ENCODE data around the gene ARHGAP15.
A peak's percentile ranks its signal among the peaks of the same experiment; 100 is the strongest.

The ARHGAP15 gene

GRCh38 chr2:143745060-143745459, 615.8 kb downstream of the ARHGAP15 start:
- no peak for DNase-seq (ENCODE audit: low spot score)
- H3K27ac ChIP-seq, result no peak overlapping the region
- CTCF ChIA-PET, result no interaction called here
- POLR2A ChIA-PET (ENCODE audit: low non-redundant PET), result no interaction called here
- TF ChIP-seq CTCF (conservative IDR thresholded peaks at IDR 0.05; ENCODE audit: low read depth), result no peak

- no peak for DNase-seq (ENCODE audit: low spot score)
- ChIA-PET POLR2A (ENCODE audit: low non-redundant PET) (no interaction called here), CTCF (no interaction called here)
- no peak for TF ChIP-seq CTCF (conservative IDR thresholded peaks at IDR 0.05; ENCODE audit: low read depth)
- no peak overlapping the region for H3K27ac ChIP-seq
Measured at GRCh38 chr2:143754742-143755141, 625.5 kb downstream of the ARHGAP15 start.

- no peak for TF ChIP-seq CTCF (conservative IDR thresholded peaks at IDR 0.05; ENCODE audit: low read depth)
- CTCF ChIA-PET, result no interaction called here
- POLR2A ChIA-PET (ENCODE audit: low non-redundant PET), result no interaction called here
- DNase-seq (ENCODE audit: low spot score), result peak; percentile 8
- no peak overlapping the region for H3K27ac ChIP-seq
Measured at GRCh38 chr2:143758629-143759330, 629.6 kb downstream of the ARHGAP15 start.

- POLR2A ChIA-PET (ENCODE audit: low non-redundant PET), result no interaction called here
- CTCF ChIA-PET, result no interaction called here
- no peak overlapping the region for H3K27ac ChIP-seq
- no peak for TF ChIP-seq CTCF (conservative IDR thresholded peaks at IDR 0.05; ENCODE audit: low read depth)
- no peak for DNase-seq (ENCODE audit: low spot score)
Measured at GRCh38 chr2:143759455-143759854, 630.2 kb downstream of the ARHGAP15 start.

GRCh38 chr2:143762176-143762928, 633.1 kb downstream of the ARHGAP15 start:
- no peak for TF ChIP-seq CTCF (conservative IDR thresholded peaks at IDR 0.05; ENCODE audit: low read depth)
- CTCF ChIA-PET, result interaction anchor here (0.7 kb wide), 1 partner anchor 326 kb away, joined by 5 read pairs; no protein-coding TSS in a partner anchor
- POLR2A ChIA-PET (ENCODE audit: low non-redundant PET), result no interaction called here
- no peak for DNase-seq (ENCODE audit: low spot score)
- H3K27ac ChIP-seq, result no peak overlapping the region

GRCh38 chr2:143764261-143764660, 635.0 kb downstream of the ARHGAP15 start:
- CTCF ChIA-PET, result no interaction called here
- TF ChIP-seq CTCF (conservative IDR thresholded peaks at IDR 0.05; ENCODE audit: low read depth), result no peak
- DNase-seq (ENCODE audit: low spot score), result no peak
- POLR2A ChIA-PET (ENCODE audit: low non-redundant PET), result no interaction called here
- H3K27ac ChIP-seq, result no peak overlapping the region

Measured in RWPE1 (cell line).